ENCODE measurements around the gene NPAS4. TPM values are rescaled to one million over a fixed set of nuclear protein-coding genes. Genes with fewer than 3 reads are reported as not detected.

The NPAS4 gene
- total and polyA plus RNA-seq, 2 of the 13 experiments (the other 11 are each of a cell fraction or from before 2014, with no cell fraction given) = not detected

DNA sequence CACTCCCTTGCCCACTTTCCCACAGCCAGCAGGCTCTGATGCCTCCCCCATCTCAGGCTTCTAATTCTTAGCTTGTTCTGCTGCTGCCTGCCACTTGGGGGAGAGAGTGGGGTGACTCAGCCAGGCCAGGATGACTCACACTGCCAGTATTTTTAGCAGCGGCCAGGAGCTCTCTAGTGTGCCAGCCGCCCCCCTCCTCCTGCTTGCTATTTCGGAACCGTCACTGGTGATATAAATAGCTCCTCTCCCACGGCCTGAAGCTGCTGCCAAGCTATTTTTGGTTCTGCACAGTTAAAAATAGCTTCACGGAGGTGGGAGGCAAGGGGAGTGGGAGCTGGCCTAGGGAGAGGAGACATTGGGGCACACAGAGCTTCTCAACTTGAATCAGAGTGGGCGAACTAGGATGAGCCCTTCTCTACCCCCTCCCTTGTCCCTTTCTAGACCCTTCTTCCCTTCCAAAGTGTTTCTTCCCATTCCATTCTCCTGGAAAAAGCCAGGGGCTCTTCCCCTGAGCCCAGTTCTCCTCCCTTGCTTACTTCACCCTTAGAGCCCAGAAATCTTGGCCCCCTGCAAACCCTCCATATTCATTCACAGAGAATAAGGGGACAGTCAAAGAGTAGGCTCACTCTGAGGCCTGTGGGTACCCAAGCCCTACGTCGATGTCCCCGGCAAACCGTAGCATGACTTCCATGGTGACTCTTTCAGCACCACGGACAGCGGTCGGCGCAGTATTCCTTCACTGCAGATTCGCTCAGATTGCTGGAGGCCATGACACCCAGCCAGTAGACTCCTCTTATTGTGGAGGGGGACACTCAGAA lies 2.5 kb upstream of the NPAS4 start (continued):
- TF ChIP-seq, protein P1, sequence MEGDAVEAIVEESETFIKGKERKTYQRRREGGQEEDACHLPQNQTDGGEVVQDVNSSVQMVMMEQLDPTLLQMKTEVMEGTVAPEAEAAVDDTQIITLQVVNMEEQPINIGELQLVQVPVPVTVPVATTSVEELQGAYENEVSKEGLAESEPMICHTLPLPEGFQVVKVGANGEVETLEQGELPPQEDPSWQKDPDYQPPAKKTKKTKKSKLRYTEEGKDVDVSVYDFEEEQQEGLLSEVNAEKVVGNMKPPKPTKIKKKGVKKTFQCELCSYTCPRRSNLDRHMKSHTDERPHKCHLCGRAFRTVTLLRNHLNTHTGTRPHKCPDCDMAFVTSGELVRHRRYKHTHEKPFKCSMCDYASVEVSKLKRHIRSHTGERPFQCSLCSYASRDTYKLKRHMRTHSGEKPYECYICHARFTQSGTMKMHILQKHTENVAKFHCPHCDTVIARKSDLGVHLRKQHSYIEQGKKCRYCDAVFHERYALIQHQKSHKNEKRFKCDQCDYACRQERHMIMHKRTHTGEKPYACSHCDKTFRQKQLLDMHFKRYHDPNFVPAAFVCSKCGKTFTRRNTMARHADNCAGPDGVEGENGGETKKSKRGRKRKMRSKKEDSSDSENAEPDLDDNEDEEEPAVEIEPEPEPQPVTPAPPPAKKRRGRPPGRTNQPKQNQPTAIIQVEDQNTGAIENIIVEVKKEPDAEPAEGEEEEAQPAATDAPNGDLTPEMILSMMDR (CRISPR knock-in tag; IDR thresholded peaks at IDR 0.05) = 0 out of 2 replicates have a peak, but pooled peaks have one; percentile 11
- TF ChIP-seq DNMT1 (CRISPR knock-in tag; IDR thresholded peaks at IDR 0.05) = no peak
- no peak for TF ChIP-seq ZNF343 (CRISPR knock-in tag; IDR thresholded peaks at IDR 0.05)
- TF ChIP-seq PCBP1 (IDR thresholded peaks at IDR 0.05; ENCODE audit: borderline replicate concordance, low read depth, low read length) = no peak
- TF ChIP-seq ZNF552 (CRISPR knock-in tag; IDR thresholded peaks at IDR 0.05; ENCODE audit: borderline replicate concordance) = no peak
- TF ChIP-seq, protein P2, sequence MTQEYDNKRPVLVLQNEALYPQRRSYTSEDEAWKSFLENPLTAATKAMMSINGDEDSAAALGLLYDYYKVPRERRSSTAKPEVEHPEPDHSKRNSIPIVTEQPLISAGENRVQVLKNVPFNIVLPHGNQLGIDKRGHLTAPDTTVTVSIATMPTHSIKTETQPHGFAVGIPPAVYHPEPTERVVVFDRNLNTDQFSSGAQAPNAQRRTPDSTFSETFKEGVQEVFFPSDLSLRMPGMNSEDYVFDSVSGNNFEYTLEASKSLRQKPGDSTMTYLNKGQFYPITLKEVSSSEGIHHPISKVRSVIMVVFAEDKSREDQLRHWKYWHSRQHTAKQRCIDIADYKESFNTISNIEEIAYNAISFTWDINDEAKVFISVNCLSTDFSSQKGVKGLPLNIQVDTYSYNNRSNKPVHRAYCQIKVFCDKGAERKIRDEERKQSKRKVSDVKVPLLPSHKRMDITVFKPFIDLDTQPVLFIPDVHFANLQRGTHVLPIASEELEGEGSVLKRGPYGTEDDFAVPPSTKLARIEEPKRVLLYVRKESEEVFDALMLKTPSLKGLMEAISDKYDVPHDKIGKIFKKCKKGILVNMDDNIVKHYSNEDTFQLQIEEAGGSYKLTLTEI (CRISPR knock-in tag; conservative IDR thresholded peaks at IDR 0.05) = no peak
- TF ChIP-seq HES4 (CRISPR knock-in tag; IDR thresholded peaks at IDR 0.05; ENCODE audit: borderline replicate concordance) = peak; percentile 89
- no peak for TF ChIP-seq ZNF598 (CRISPR knock-in tag; IDR thresholded peaks at IDR 0.05; ENCODE audit: borderline replicate concordance)
- TF ChIP-seq ZNF790 (CRISPR knock-in tag; IDR thresholded peaks at IDR 0.05; ENCODE audit: borderline replicate concordance) = peak; percentile 32; the same call in 1 of the 2 replicates
- TF ChIP-seq ZNF124 (CRISPR knock-in tag; IDR thresholded peaks at IDR 0.05) = peak; percentile 95
- TF ChIP-seq, protein P3, sequence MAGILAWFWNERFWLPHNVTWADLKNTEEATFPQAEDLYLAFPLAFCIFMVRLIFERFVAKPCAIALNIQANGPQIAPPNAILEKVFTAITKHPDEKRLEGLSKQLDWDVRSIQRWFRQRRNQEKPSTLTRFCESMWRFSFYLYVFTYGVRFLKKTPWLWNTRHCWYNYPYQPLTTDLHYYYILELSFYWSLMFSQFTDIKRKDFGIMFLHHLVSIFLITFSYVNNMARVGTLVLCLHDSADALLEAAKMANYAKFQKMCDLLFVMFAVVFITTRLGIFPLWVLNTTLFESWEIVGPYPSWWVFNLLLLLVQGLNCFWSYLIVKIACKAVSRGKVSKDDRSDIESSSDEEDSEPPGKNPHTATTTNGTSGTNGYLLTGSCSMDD (CRISPR knock-in tag; IDR thresholded peaks at IDR 0.05) = no peak
- peak; percentile 53 for TF ChIP-seq YY1 (IDR thresholded peaks at IDR 0.05; ENCODE audit: insufficient read depth, insufficient replicate concordance, low read depth, low read length)
- no peak for TF ChIP-seq HNRNPUL1 (IDR thresholded peaks at IDR 0.05; ENCODE audit: low read depth, low read length)
- TF ChIP-seq GZF1 (CRISPR knock-in tag; IDR thresholded peaks at IDR 0.05) = no peak
- no peak for TF ChIP-seq ZC3H4 (CRISPR knock-in tag; IDR thresholded peaks at IDR 0.05; ENCODE audit: borderline replicate concordance)
- no peak for TF ChIP-seq FOXK2 (IDR thresholded peaks at IDR 0.05)
- TF ChIP-seq MIXL1 (CRISPR knock-in tag; IDR thresholded peaks at IDR 0.05) = 0 out of 2 replicates have a peak, but pooled peaks have one; percentile 78
- no peak for TF ChIP-seq ZFP36 (IDR thresholded peaks at IDR 0.05; ENCODE audit: borderline replicate concordance, low read depth, low read length, partially characterized antibody)
- no peak for TF ChIP-seq SETDB1 (CRISPR knock-in tag; IDR thresholded peaks at IDR 0.05; ENCODE audit: borderline replicate concordance)
- TF ChIP-seq SATB2 (CRISPR knock-in tag; IDR thresholded peaks at IDR 0.05) = peak; percentile 88
- no peak for TF ChIP-seq ELF1 (CRISPR knock-in tag; IDR thresholded peaks at IDR 0.05)

All from HepG2 (cell line).